HepG2 (cell line): ENCODE data around the gene SP110. TPM values are rescaled to one million over a fixed set of nuclear protein-coding genes. Genes with fewer than 3 reads are reported as not detected.

Experiments used
- ATAC-seq: fragments of 200-7000 bp; cut with Tn5 transposase; 3 replicates; pipeline ENCODE4 v1.9.1; 2020; ENCODE audit warnings: mild to moderate bottlenecking, moderate library complexity
- BruUV-seq: library from RNA; stranded (reverse); fragments of 400-500 nt; replicated peaks from 2 replicates; lab custom pipeline; 2021; lab: Mats Ljungman, UMichigan
- CTCF ChIA-PET: fragments of 300-600 bp; formaldehyde crosslinking; extraction: SDS; loops from one replicate; lab custom pipeline; 2021; ENCODE audit warnings: low total read pairs, inconsistent platforms, low intra/inter-chr PET ratio; lab: Yijun Ruan, JAX
- POLR2A ChIA-PET: fragments of 350-600 bp; sonication (Branson Sonifier 250); formaldehyde crosslinking; loops from one replicate; lab custom pipeline; 2020; ENCODE audit warnings: antibody characterized with exemption, inconsistent platforms; lab: Yijun Ruan, JAX
- DNase-seq: peaks from one replicate; pipeline ENCODE4 v3.0.0-alpha.2; 2015; ENCODE audit warnings: low spot score
- FAIRE-seq: peaks from 3 replicates; lab custom pipeline; 2011; peaks lifted over from hg19 to GRCh38; lab: Jason Lieb, UNC
- H2AFZ ChIP-seq: one replicate; pipeline ENCODE4 v1.6.1; 2011; ENCODE audit warnings: low read length, inconsistent platforms
- H3K27ac ChIP-seq: fragments of 300-600 bp; 3 replicates; pipeline ENCODE4 v1.8.0; 2011; ENCODE audit warnings: mixed run types, mild to moderate bottlenecking, mixed read lengths, low read length, inconsistent platforms; ENCODE audit not compliant: insufficient read depth; ENCODE audit errors: extremely low read length
- H3K27me3 ChIP-seq, 2 experiments: fragments of 200-600 bp in 1 of 2; 2 replicates in 1 of 2; 3 replicates in 1 of 2; pipeline versions ENCODE4 v1.6.0 to v1.8.0; 2011; ENCODE audit warnings: low read length in 2 of 2, mild to moderate bottlenecking in 2 of 2, moderate library complexity in 2 of 2, inconsistent platforms in 1 of 2; ENCODE audit not compliant: insufficient read depth in 2 of 2, control insufficient read depth in 1 of 2
- H3K36me3 ChIP-seq, 2 experiments: fragments of 200-600 bp in 1 of 2; replicated peaks in 1 of 2; 2 replicates in 1 of 2; 3 replicates in 1 of 2; pipeline versions ENCODE4 v1.5.1 to v1.8.0; 2011; ENCODE audit warnings: low read length in 2 of 2, inconsistent platforms in 1 of 2; ENCODE audit not compliant: insufficient read depth in 2 of 2, control insufficient read depth in 1 of 2
- H3K4me1 ChIP-seq: 2 replicates; pipeline ENCODE4 v1.5.1; 2012; ENCODE audit warnings: low read length, inconsistent platforms; ENCODE audit not compliant: insufficient read depth
- H3K4me2 ChIP-seq: 2 replicates; pipeline ENCODE4 v1.6.0; 2011; ENCODE audit warnings: low read depth, low read length, inconsistent platforms
- H3K4me3 ChIP-seq, 3 experiments: fragments of 200-600 bp in 1 of 3; sonication (generic), shearing (Covaris generic) in 1 of 3; replicated peaks in 1 of 3; 2 replicates each; pipeline ENCODE4 v1.5.1; 2011 to 2016; ENCODE audit warnings: low read length in 3 of 3, inconsistent platforms in 2 of 3, low read depth in 2 of 3, mild to moderate bottlenecking in 2 of 3, control low read depth in 1 of 3, mixed read lengths in 1 of 3; ENCODE audit not compliant: insufficient read depth in 1 of 3
- H3K79me2 ChIP-seq: one replicate; pipeline ENCODE4 v1.6.1; 2011; ENCODE audit warnings: low read length, inconsistent platforms; ENCODE audit not compliant: insufficient read depth
- H3K9ac ChIP-seq: 2 replicates; pipeline ENCODE4 v1.6.0; 2011; ENCODE audit warnings: mild to moderate bottlenecking, low read depth, low read length, inconsistent platforms; ENCODE audit not compliant: insufficient read depth
- H3K9me3 ChIP-seq: 2 replicates; pipeline ENCODE4 v1.5.1; 2012; ENCODE audit warnings: mild to moderate bottlenecking, low read length
- H4K20me1 ChIP-seq: 2 replicates; pipeline ENCODE4 v1.6.0; 2011; ENCODE audit warnings: inconsistent platforms, mild to moderate bottlenecking, low read length, moderate library complexity; ENCODE audit not compliant: insufficient read depth
- HNRNPK ChIP-seq: fragments of 200-400 bp; formaldehyde crosslinking; IDR thresholded peaks from 2 replicates; pipeline ENCODE4 v1.6.1; 2018; ENCODE audit warnings: low read length, low read depth, moderate library complexity, mild to moderate bottlenecking; ENCODE audit not compliant: poor library complexity, severe bottlenecking
- HOXD1 ChIP-seq: sonication (generic); formaldehyde crosslinking; IDR thresholded peaks from 2 replicates; pipeline ENCODE4 v1.5.0; 2020; ENCODE audit warnings: missing genetic modification reagents
- PCBP1 ChIP-seq: fragments of 200-400 bp; formaldehyde crosslinking; IDR thresholded peaks from 2 replicates; pipeline ENCODE4 v1.6.1; 2017; ENCODE audit warnings: mild to moderate bottlenecking, low read depth, low read length, borderline replicate concordance
- PRMT3 ChIP-seq: sonication (generic); formaldehyde crosslinking; IDR thresholded peaks from 2 replicates; pipeline ENCODE4 v1.8.1; 2022; ENCODE audit warnings: low read depth, mild to moderate bottlenecking, moderate library complexity, missing genetic modification reagents, borderline replicate concordance
- SATB2 ChIP-seq: sonication (generic); formaldehyde crosslinking; IDR thresholded peaks from 2 replicates; pipeline ENCODE4 v1.5.0; 2020; ENCODE audit warnings: missing genetic modification reagents
- SNRNP70 ChIP-seq: fragments of 200-400 bp; formaldehyde crosslinking; IDR thresholded peaks from 2 replicates; pipeline ENCODE4 v1.6.1; 2017; ENCODE audit warnings: mild to moderate bottlenecking, low read depth, low read length, moderate library complexity
- SP4 ChIP-seq: sonication (generic); formaldehyde crosslinking; IDR thresholded peaks from 2 replicates; pipeline ENCODE4 v1.8.1; 2023; ENCODE audit warnings: mild to moderate bottlenecking, missing genetic modification reagents
- SRSF4 ChIP-seq: fragments of 200-400 bp; formaldehyde crosslinking; IDR thresholded peaks from one replicate; pipeline ENCODE4 v1.6.1; 2018; ENCODE audit warnings: mild to moderate bottlenecking, low read depth, low read length, moderate library complexity; ENCODE audit not compliant: poor library complexity, severe bottlenecking
- ZNF432 ChIP-seq: sonication (generic); formaldehyde crosslinking; IDR thresholded peaks from 2 replicates; pipeline ENCODE4 v1.5.0; 2020; ENCODE audit warnings: missing genetic modification reagents, mild to moderate bottlenecking, borderline replicate concordance
- ZNF547 ChIP-seq: sonication (generic); formaldehyde crosslinking; IDR thresholded peaks from 2 replicates; pipeline ENCODE4 v1.5.1; 2020; ENCODE audit warnings: mild to moderate bottlenecking, missing genetic modification reagents
- ZNF615 ChIP-seq: sonication (generic); formaldehyde crosslinking; IDR thresholded peaks from 2 replicates; pipeline ENCODE4 v1.5.0; 2020; ENCODE audit warnings: mild to moderate bottlenecking, missing genetic modification reagents, borderline replicate concordance
- ZNF768 ChIP-seq: sonication (generic); formaldehyde crosslinking; IDR thresholded peaks from 2 replicates; pipeline ENCODE4 v1.4.0; 2020; ENCODE audit warnings: missing genetic modification reagents
- in situ Hi-C: cut with HindIII; loops from 2 replicates; pipeline ENCODE4 v1.10.0; 2017; ENCODE audit warnings: low pct_unique_long_range_greater_than_20kb; ENCODE audit not compliant: extremely low pct_ligation_motif_present
- intact Hi-C: fragments of 100-400 bp; cut with micrococcal nuclease; formaldehyde crosslinking; loops from one replicate; pipeline ENCODE4 v1.10.0; 2022; ENCODE audit not compliant: unreplicated experiment
- polyA plus RNA-seq, 8 experiments: library from polyadenylated mRNA; depleted of rRNA in 3 of 8; stranded (reverse) in 7 of 8; unstranded in 1 of 8; fragments of >200 nt; fragmentation: Illumina TruSeq in 4 of 8; extraction: Trizol in 4 of 8; gene quantifications; 2 replicates each; pipeline versions ENCODE4 v1.2.1 to v1.2.3, GENCODE V29; 2011 to 2016; ENCODE audit warnings: low read depth in 4 of 8, missing spikeins in 1 of 8, mixed read lengths in 1 of 8; ENCODE audit not compliant: insufficient read depth in 1 of 8
- total RNA-seq, 5 experiments: library from RNA; depleted of rRNA; stranded (reverse); fragments of >200 nt; fragmentation: Illumina TruSeq; extraction: Trizol; gene quantifications; 2 replicates each; pipeline ENCODE4 v1.2.3, GENCODE V29; 2016; ENCODE audit warnings: low read depth in 1 of 5
- TF ChIP-seq, protein P1 (sequence below): sonication (generic); formaldehyde crosslinking; IDR thresholded peaks from 2 replicates; pipeline ENCODE4 v1.8.0; 2022; ENCODE audit warnings: mild to moderate bottlenecking, missing genetic modification reagents, moderate library complexity
- TF ChIP-seq, protein P2 (sequence below): sonication (generic); formaldehyde crosslinking; conservative IDR thresholded peaks from 2 replicates; pipeline ENCODE4 v1.4.0; 2020; ENCODE audit warnings: missing genetic modification reagents
- TF ChIP-seq, protein P3 (sequence below): sonication (generic); formaldehyde crosslinking; IDR thresholded peaks from 2 replicates; pipeline ENCODE4 v1.8.0; 2022; ENCODE audit warnings: missing genetic modification reagents, mild to moderate bottlenecking, inconsistent platforms, borderline replicate concordance
- TF ChIP-seq, protein P4 (sequence below): fragments of 450-650 bp; IDR thresholded peaks from 2 replicates; pipeline ENCODE4 v1.6.1; 2017; ENCODE audit warnings: mild to moderate bottlenecking

Gene SP110
- total and polyA plus RNA-seq, 2 of the 13 experiments (the other 11 are each of a cell fraction or from before 2014, with no cell fraction given) = 7.9 to 10.4 TPM

DNA sequence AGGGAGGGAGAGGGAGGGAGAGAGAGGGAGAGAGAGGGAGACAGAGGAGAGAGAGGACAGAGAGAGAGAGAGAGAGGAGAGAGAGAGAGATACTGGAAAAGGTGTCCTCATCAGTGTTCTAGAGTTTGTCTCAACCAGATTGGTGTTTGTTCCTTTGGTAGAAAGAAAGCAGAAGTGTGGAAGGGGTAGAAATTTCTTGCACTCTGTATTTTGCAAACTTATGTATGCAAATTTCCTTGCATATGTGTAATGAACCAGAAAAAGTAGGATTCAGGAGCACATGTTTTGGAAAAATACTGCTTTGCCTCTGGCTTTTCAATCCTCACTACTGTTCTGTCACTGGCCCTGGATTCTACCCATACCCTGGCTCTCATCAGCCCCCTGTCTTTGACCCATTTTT is 4.7 kb upstream of the SP110 start:
- no TSS peak for BruUV-seq
- Histone ChIP-seq H3K27me3 (peaks cover 0 to 5% of the 10 kb centered on the region in 2 experiments; a peak in 3 of 5 replicates), H3K27ac (no peak overlapping the region), H3K79me2 (no peaks in the 10 kb centered on the region), H3K4me2 (no peak overlapping the region), H3K9me3 (no peaks in the 10 kb centered on the region), H3K36me3 (no peaks in the 10 kb centered on the region), H3K9ac (no peak overlapping the region), H3K4me1 (0 out of 2 replicates have a peak, but pooled peaks cover 15% of the 10 kb centered on the region), H3K4me3 (no peak overlapping the region), H2AFZ (no peak overlapping the region), H4K20me1 (no peaks in the 10 kb centered on the region)
- intact Hi-C loops = loop anchor here (10.0 kb wide), 1 partner anchor 190 kb away; the partner anchor contains the start of gene SP100
- FAIRE-seq (no peak), DNase-seq (no peak), ATAC-seq (no peak)
- TF ChIP-seq SNRNP70 = no peak
- TF ChIP-seq HOXD1 = no peak
- TF ChIP-seq PCBP1 = 0 out of 2 replicates have a peak, but pooled peaks have one; percentile 34
- TF ChIP-seq HNRNPK = peak; percentile 47
- TF ChIP-seq PRMT3 = no peak
- TF ChIP-seq, protein P1, sequence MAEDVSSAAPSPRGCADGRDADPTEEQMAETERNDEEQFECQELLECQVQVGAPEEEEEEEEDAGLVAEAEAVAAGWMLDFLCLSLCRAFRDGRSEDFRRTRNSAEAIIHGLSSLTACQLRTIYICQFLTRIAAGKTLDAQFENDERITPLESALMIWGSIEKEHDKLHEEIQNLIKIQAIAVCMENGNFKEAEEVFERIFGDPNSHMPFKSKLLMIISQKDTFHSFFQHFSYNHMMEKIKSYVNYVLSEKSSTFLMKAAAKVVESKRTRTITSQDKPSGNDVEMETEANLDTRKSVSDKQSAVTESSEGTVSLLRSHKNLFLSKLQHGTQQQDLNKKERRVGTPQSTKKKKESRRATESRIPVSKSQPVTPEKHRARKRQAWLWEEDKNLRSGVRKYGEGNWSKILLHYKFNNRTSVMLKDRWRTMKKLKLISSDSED = no peak
- no peak for TF ChIP-seq SATB2 (CRISPR knock-in tag)
- TF ChIP-seq, protein P2, sequence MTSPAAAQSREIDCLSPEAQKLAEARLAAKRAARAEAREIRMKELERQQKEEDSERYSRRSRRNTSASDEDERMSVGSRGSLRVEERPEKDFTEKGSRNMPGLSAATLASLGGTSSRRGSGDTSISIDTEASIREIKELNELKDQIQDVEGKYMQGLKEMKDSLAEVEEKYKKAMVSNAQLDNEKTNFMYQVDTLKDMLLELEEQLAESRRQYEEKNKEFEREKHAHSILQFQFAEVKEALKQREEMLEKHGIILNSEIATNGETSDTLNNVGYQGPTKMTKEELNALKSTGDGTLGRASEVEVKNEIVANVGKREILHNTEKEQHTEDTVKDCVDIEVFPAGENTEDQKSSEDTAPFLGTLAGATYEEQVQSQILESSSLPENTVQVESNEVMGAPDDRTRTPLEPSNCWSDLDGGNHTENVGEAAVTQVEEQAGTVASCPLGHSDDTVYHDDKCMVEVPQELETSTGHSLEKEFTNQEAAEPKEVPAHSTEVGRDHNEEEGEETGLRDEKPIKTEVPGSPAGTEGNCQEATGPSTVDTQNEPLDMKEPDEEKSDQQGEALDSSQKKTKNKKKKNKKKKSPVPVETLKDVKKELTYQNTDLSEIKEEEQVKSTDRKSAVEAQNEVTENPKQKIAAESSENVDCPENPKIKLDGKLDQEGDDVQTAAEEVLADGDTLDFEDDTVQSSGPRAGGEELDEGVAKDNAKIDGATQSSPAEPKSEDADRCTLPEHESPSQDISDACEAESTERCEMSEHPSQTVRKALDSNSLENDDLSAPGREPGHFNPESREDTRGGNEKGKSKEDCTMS (CRISPR knock-in tag) = no peak
- TF ChIP-seq ZNF768 (CRISPR knock-in tag) = no peak
- TF ChIP-seq ZNF432 (CRISPR knock-in tag) = no peak
- no peak for TF ChIP-seq ZNF547
- no peak for TF ChIP-seq SP4 (CRISPR knock-in tag)
- TF ChIP-seq, protein P3, sequence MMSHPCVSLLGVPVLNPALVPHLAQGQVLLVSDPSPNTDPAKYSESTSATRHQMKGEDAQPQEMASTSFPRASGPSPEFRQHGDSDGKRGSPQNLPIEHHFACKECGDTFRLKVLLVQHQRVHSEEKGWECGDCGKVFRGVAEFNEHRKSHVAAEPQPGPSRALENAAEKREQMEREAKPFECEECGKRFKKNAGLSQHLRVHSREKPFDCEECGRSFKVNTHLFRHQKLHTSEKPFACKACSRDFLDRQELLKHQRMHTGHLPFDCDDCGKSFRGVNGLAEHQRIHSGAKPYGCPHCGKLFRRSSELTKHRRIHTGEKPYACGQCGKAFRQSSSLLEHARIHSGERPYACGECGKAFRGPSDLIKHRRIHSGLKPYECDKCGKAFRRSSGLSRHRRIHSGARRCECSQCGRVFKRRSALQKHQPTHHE (CRISPR knock-in tag) = no peak
- TF ChIP-seq ZNF615 (CRISPR knock-in tag) = no peak
- no peak for TF ChIP-seq SRSF4
- TF ChIP-seq, protein P4, sequence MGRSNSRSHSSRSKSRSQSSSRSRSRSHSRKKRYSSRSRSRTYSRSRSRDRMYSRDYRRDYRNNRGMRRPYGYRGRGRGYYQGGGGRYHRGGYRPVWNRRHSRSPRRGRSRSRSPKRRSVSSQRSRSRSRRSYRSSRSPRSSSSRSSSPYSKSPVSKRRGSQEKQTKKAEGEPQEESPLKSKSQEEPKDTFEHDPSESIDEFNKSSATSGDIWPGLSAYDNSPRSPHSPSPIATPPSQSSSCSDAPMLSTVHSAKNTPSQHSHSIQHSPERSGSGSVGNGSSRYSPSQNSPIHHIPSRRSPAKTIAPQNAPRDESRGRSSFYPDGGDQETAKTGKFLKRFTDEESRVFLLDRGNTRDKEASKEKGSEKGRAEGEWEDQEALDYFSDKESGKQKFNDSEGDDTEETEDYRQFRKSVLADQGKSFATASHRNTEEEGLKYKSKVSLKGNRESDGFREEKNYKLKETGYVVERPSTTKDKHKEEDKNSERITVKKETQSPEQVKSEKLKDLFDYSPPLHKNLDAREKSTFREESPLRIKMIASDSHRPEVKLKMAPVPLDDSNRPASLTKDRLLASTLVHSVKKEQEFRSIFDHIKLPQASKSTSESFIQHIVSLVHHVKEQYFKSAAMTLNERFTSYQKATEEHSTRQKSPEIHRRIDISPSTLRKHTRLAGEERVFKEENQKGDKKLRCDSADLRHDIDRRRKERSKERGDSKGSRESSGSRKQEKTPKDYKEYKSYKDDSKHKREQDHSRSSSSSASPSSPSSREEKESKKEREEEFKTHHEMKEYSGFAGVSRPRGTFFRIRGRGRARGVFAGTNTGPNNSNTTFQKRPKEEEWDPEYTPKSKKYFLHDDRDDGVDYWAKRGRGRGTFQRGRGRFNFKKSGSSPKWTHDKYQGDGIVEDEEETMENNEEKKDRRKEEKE = no peak
- POLR2A ChIA-PET = no interaction called here
- in situ Hi-C loops = no loop called here
- CTCF ChIA-PET = no interaction called here
